ENCODE results near the gene ABHD12B.
A peak's percentile ranks its signal among the peaks of the same experiment; 100 is the strongest.
"Not testable (repeated sequence)": the region's sequence is repeated elsewhere in the genome, so short reads cannot be mapped to it uniquely, and the experiment has no call there.

ABHD12B gene

DNA sequence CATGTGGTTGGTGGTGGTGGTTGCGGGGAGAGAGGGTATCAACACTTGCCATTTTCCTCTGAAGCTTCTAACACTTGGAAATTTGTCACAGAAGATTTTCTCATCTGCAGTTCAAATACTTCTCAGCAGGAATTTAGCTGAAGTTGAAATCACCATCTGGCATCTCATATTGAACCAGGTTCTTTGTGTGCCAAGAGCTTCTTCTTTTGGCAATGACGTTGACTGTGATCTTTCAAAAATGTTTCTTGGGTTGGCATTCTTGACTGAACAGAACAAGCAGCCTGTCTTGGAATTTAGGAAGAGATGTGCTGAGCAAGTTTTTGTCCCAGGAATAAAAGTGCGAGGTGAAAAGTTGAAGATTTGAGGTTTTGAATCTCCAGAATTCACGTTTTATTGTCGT is 32.2 kb upstream of the ABHD12B start:
- DNase-seq = no peak

DNA sequence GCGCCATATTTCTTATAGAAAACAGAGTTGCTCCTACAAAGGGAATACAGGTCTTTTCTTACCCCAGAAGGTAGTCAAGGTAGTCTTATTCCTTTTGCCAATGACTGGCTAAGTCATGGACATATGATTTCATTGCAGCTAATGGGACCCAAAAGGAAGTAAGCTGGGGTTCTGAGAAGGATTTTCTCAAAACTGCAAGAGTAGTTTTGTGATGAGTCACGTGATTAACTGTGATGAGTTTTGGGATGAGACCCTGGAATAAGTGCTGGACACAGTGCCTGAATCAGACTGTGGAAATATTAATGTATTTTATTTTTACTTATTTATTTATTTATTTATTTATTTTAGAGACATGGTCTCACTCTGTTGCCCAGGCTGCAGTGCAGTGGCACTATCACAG is 27.5 kb upstream of the ABHD12B start:
- DNase-seq = no peak

DNA sequence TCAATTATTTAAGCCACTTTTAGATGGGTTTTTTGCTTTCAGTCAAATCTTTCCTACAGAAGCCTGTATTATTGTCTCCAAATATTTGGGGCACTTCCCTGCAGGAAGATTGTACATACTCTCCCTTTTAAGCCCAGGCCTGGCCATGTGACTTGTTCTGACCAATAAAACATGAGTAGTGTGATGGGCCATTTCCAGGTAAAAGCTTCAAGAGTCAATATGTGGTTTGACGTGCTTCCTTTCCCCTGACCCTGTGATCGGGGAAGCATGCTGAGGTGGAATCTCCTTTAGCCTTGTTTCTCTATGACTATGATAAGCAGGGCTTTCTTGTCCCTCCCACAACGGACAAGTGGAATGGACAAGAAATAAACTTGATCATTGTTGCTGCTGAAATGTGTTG is 26.7 kb upstream of the ABHD12B start:
- DNase-seq = no peak

DNA sequence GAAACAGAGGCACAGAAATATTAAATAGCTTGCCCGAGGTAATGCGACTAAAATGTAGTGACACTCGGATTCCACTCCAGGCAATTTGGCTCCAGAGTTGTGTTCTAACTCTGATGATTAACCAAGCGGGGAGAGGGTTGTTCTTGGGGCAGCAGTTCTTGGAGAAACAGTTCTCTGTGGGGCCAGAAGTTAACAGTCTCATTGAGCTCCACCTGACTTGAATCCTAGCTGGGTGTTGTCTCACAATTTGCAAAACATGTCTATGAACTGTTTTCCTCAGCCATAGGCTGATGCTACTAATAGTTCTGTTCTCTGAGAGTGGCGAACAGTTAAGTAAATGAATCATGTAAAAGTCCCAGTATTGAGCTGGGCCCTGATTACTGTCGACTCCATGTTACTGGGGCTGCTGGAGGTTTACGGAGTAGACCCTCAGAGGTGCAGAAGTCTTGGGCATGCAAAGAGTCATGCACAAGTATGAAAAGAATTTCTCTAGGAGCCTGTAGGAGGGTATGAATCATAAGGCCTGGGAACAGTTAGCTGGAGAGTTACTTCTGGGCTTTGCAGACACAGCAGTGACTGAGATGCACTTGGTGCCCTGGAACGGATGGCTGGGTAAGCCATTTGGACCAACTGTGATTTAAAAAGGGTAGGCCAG is 25.5 kb upstream of the ABHD12B start:
- DNase-seq = no peak

DNA sequence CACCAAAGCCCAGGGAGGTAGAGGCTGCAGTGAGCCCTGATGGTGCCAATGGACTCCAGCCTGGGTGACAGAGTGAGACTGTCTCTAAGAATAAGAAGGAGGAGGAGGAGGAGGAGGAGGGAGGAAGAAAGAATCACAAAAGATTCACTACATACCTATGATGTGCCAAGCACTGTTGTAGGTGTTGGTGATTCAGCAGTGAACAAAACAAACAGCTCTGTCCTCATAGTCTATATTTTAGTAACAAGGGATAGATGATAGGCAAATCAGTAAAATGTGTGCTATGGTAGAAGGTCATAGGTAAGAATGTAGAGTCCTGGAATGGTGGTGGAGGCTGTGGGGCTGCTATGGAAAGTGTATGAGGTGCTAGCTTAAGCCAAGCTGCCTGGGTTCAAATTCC is 18.0 kb upstream of the ABHD12B start:
- DNase-seq = no peak

DNA sequence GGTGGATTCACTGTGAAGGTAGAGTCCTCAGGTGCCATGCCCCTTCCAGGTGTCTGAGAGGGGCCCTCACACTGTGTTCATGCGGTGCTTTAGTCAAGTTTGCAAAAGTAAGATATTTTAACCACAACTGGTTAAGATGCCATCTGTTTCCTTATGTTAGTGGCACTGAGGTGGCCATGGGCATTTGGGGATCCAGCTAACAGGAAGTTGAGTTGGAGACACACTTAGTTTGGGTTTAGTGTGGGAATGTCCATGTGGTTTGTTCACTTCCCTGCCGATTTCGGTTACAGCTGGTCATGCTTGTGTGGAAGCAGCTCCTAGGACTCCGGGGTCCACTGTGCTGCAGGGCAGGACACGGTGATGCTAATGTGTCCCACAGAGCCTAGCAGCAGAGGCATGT is 17.3 kb upstream of the ABHD12B start:
- no peak for DNase-seq

DNA sequence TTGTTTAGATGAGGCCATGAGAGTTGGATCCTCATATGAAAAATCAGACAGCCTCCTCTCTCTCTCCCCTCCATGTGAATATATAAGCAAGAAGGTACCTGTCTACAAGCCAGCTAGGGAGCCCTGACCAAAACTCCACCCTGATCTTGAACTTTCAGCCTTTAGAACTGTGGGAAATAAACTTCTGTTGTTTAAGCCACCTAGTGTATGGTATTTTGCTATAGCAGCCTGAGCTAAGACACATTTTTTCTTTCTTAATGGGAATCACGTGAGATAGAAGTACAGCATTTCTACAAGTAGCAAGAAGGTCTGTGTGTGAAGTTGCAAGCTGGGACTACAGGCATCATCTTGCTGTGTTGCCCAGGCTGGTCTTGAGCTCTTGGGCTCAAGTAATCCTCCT is 16.3 kb upstream of the ABHD12B start:
- no peak for DNase-seq

DNA sequence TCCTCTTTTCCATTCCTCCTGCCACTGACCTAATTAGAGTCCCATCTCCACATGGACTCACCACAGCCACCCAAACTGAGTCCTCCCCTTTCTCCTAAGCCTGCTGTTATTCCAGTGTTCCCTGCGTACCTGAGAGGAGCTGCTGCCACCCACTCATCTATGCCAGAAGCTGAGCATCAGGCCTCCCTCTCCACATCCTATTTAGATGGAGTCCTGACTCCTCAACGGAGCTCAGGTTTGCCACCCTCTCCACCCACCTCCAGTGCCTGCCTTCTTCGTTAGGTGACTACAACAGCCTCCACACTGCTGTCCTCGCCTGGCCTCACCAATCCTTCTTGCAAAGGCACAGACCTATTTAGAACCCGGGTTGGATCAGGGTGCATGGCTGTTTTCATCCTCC is 15.2 kb upstream of the ABHD12B start:
- DNase-seq = no peak

DNA sequence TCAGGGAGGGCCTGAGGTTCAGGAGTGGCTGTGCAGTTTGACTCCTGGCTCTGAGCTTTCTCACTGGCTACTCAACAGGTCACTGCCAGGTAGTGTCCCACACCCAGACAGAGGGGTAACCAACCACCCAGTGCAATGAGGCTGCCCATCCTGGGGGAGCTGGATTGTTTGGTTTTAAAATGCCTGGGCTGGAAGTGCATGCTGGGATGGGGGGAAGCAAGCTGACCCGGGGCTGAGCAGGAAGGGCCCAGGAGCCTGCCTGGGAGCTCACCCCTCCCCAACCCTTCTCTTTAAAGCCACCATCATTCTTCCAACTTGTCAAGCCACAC is 12.6 kb upstream of the ABHD12B start:
- no peak for DNase-seq

DNA sequence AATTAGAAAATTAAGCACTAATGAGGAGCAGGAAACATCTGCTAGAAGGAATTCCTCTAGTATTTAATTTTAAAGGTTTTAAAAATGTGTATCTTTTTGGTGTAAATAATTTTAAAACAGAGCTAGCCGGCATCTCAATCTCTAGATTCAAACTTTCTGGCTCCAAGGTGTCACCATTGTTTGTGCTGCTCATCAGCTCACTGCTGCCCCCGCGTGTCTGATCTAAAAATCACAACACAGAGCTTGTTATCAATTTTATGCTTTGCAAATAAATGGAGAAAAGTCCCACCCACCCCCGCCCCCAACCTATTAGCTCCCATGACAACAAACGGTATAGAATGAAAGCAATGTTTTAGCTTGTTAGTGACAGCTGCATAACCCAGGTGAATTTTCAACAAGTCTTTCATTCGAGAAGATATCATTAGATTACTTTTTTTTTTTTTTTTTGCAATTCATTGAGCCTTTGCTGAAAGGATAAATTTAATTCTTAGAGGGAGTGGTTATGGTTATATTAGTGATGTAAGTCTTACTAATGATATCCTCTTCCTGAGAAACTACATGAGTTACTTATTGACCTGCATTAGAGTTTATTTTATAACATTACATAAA is 11.3 kb upstream of the ABHD12B start:
- DNase-seq = peak; percentile 91

DNA sequence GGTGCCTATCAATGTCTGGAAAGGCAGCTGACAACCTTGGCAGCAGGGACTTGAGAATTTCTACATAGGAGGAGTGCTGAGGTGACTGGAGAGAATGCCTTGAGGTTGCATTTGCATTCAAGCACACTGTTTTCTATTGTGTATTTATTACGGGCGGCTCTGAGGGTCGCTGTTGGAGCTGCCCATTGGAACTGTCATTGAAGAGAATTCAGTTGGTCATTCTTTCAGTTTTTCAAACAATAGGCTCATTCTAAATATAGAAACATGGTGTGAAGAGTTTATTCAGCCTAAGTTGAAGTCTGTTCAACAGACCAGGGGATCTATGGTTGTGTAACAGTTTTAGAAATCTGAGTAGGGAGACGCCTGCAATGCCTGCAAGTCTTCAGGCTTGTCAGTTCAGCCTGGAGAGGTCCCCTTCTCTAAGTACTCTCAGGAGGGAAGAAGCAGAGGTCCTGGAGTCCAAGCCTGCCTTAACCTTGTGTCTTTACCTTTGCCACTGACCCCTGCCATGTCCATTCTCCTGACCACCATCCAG is 9.8 kb upstream of the ABHD12B start:
- DNase-seq = no peak

DNA sequence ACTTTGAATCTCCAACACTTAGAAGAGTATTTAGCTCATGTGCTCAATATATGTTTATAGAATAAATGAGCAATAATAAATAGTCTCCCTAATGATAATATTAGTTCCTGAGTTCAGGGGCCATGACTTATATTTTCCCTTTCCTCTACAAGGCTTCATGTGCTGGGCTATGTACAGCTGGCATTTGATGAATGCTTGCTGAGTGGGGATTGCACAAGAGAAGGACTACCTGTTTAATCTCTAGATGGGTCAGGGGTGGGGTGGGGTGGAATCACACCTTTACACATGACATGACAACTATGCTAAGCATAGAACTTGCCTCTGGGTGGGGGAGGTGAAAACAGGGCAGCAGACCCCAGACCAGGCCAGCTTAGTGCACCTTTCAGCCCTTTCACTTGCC is 7.6 kb upstream of the ABHD12B start:
- DNase-seq = no peak

DNA sequence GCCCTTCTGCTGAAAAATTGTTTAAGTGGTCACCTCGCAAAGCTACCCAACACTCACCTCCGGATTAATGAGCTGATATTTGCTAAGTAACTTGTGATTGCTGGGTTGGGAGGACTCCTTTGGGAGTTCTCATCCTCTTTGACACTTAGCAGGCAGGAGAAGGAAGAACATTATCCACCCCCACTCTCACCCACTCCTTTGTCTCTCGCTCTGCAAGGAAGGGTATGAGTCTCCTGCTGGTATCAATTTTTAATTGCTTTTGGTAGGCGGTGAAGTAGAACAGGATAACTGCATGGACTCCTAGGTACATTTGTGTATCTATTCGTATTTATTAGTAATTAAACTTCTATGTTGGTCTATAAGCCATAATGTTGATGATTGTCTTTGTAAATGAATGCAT is 6.9 kb upstream of the ABHD12B start:
- no peak for DNase-seq

DNA sequence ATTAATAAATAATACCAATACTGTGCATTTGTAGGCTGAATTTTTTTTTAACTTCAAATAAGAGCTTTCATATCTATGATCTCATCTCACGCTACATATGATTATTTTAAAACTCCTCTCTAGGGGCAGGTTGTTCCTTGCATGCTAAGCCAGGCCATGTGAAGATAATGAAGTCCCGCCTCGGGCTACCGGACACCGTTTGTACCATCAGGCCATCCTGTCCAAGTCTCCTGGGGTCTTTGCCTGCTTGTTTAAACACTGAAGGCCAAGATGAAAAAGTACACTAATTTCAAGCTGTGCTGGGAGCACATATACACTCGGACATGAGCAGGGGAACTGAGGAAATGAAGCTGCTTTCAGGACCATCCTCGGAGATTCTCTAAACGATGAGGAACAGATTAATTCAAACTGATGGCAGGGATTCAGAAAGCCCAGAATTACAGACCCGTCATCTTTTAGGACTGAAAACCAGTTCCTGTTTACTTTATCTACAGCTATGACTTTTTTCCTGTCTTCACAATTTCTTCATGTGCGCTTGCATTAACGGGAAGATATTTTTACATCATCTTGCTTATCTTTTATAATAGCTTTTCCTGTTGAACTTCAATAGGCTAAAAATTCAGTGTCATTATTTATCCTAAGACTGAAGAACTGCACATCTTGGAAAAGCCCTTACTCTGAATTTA is 6.3 kb upstream of the ABHD12B start:
- DNase-seq = no peak

DNA sequence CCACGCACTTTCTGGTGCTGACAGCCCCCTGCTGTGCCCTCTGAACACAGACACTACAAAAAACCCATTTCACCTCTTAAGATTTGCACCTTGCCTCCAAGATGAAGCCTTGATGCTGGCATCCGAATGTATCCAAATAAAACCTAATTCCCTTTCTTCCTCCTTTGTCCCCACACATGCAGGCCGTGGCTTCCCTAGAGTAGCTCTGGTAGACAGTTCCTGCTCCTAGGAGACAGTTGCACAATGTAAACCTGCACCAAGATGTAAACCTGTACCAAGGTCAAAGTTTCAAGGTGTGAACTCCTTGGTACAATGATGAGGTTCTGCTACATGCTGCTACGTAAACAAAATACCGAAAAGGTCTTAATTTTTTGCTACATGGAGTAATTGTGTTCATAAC is 625 bp upstream of the ABHD12B start:
- no peak for DNase-seq

DNA sequence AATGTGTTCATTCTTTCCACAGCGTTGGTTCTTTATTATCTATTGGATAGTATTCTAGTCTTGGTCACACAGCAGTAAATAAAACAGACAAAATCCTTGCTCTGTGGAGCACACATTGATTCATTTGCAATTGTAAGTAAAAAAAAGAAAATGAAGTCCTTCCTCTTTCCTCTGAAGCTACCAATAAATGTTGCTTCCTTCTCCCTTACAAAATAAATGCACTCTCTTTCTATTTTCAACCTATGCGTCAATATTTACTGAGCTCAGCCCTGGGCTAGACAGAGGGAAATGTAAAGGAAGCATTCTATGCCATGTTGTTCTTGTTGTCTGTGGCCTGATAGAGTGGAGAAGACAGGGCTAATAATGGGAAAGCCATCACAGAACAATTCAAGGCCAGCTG is 2.9 kb downstream of the ABHD12B start:
- no peak for DNase-seq

DNA sequence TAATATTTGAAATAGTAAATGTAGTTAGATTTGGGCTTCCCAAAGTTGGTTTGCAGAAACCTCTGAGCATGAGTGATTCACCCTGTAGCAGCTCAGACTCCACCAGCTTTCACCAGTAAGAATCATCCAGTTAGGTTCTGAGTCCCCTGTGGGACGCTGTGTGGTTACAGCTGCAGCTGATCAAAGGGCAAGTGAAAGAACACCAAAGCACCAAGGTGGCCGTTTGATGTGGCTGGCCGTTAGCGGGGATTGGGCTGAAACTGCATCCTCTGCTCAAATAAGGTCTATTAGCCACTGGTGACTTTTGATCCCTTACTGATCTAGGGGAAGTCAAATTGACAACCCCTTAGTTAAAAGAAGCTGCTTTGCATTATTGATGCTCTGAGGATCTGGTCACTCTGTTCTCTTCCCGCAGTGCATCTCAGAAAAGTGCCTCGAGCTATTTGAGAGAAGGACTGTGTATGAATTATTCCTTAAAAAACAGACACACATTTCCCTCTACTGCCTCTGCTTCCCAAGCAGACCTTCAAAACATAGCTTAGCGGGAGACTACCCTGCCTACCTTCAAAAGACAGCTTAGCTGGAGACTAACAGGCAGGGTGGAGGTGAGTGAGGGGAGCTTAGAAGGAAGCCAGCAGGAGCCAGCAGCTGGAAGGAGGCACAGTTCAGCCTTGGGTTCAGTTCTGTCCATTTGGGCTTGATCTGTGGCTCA is 3.7 kb downstream of the ABHD12B start:
- DNase-seq = peak; percentile 81

DNA sequence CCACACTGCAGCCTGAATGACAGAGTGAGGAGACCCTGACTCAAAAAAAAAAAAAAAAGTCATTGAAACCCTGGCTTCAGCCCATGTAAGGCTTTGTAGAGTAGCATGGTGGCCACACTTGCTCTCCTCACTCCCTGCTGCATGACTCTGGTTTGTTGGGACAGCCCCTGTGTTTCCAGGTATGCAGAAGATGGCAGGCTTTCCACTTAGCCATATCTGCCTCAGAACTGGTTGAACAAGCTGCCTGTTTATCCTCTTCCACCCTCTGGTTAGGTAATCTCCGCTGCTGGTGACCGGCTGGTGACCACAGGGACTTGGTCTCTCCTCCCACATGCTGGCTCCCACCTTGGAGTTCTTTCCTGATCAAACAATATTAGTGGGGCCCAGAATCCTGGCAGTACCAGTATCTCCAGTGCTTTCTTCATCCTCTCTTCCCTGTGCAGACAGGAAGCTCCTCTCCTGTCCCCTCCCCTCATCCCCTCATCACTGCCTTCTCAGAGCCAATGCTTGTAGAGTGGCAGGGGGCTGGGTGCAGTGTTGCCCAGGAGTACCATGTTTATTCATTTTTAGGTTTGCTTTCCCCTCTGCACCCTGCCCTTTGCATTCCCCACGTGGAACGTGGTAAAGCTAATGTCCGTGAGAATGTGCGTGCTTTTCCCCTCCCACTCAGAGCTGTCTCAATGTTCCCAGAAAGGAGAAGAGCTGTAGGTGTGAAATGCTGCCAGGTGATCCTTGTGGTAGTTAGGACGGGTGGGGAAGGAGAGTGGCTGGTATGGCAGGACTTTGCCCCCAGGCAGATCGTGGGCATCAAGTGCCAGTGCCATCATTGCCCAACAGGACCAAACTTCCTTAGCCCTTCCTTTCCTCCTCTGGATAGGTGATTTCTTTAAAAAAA is 11.3 kb downstream of the ABHD12B start:
- DNase-seq = no peak

DNA sequence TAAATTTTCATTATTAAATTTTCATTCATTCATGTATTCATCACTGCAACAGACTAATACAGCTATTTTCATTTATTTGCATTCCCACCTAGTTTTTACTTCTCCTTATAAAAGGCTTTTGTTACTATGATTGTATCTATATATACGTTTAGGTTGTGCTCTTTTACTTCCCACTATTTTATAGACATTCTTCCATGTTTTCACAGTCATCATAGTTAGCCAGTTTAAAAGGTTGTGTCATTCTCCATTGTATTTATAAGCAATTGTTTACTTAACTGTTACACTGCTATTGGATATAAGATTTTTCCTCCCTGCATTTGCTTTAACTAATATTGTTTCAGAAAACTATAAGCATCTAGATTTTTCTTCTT is 12.0 kb downstream of the ABHD12B start:
- DNase-seq = no peak

DNA sequence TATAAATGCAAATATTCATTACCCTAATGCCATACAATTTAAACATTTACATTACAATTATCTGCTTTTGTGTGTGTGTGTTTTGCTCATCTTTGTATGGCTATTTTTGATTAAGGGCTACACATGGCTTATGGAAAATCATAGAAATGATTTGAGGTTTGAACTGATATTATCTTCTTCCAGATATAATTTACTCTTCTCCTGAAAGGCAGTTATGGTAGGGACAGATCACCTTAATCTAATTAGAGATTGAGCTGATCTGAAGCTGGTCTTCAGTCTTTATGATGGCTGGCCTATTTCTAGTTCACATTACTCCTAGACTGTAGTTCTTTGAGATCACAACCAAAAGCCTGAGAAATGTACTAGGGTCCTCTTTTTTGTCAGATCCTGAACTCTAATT is 15.6 kb downstream of the ABHD12B start:
- DNase-seq = no peak

DNA sequence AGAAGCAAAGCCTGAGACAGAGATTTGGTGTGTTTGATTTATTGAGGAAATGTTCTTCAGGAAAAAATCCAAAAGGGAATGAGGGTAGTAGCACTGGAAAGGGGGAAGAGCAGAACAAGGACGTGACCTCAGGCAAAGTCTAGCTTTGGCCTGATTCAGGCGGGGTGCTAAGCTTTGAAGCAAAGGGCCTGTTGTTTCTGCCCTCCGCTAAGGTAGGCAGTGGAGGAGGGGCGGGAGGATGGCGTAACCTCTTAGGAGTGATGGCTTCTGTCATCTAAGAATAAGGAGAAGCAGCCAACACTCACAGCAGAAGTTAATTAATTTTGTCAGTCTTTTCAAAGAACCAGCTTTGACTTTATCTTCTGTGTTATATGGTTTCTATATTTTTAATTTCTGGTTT is 20.4 kb downstream of the ABHD12B start:
- no peak for DNase-seq

DNA sequence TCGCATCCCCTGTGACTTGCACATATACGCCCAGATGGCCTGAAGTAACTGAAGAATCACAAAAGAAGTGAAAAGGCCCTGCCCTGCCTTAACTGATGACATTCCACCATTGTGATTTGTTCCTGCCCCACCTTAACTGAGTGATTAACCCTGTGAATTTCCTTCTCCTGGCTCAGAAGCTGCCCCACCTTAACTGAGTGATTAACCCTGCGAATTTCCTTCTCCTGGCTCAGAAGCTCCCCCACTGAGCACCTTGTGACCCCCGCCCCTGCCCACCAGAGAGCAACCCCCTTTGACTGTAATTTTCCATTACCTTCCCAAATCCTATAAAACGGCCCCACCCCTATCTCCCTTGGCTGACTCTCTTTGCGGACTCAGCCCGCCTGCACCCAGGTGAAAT is 24.6 kb downstream of the ABHD12B start:
- not testable (repeated sequence) for DNase-seq

DNA sequence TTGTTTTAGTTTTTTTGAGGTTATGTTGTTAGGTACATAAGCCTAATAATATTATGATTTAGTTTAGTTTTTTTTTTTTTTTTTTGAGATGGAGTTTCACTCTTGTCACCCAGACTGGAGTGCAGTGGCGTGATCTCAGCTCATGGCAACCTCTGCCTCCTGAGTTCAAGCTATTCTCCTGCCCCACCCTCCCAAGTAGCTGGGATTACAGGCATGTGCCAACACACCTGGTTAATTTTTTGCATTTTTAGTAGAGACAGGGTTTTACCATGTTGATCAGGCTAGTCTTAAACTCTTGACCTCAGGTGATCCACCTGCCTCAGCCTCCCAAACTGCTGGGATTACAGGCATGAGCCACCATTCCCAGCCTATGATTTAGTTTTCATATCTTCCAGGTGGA is 25.2 kb downstream of the ABHD12B start:
- DNase-seq = not testable (repeated sequence)

Data from stimulated activated CD4-positive, alpha-beta T cell treated with anti-CD3 and anti-CD28 coated beads, Interleukin-15, amount 100 ng/mL, for 24 hours (primary cell).